GM12891 (cell line): Measurements from ENCODE around the gene MEF2C.

Source experiments
- PAX5 ChIP-seq: IDR thresholded peaks from 2 replicates; pipeline ENCODE4 v1.6.1; 2011; ENCODE audit warnings: low read length, moderate library complexity, mild to moderate bottlenecking; ENCODE audit not compliant: insufficient read depth, severe bottlenecking
- POLR2A ChIP-seq: IDR thresholded peaks from 2 replicates; pipeline ENCODE4 v1.6.1; 2011; ENCODE audit warnings: low read depth, low read length, control low read depth
- POLR2AphosphoS5 ChIP-seq: IDR thresholded peaks from 2 replicates; pipeline ENCODE4 v1.6.1; 2011; ENCODE audit warnings: low read depth, low read length, control low read depth
- SPI1 ChIP-seq: IDR thresholded peaks from 2 replicates; pipeline ENCODE4 v1.6.1; 2011; ENCODE audit warnings: low read depth, low read length, control low read depth
- TAF1 ChIP-seq: IDR thresholded peaks from 2 replicates; pipeline ENCODE4 v1.6.1; 2011; ENCODE audit warnings: low read depth, low read length, control low read depth

DNA sequence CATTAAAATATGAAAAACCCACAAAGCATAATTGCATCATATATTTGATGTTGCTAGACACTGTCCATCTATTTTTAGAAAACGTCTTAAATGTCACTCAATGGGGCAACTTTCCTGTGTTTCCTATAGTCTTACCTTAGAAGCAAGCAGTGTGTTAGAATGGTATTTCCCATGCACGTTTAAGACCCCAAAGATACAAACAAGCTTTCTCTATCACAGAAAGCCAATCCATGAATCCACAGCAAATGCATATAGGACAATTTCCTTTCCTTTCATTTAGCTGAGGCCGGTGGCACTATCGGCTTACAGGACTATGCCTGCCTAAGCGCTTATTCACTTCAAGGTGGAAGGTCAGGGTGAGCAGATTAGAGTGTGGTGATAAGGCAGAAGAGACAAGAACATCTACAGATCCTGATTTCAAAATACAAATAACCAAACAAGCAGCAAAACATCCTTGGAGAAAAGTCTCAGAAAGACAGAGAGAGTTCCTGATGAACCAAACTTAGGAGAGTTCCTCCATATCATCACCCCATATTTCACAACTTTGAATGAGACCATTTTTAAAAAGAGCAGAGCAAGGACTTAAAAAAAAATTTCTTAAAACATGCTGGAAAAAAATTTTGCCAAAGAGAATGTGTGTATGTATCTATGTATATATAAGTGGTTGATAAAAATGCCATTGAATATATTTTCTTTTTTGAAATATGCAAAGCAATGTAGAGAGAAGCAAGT, 57.2 kb downstream of the MEF2C start:
- TF ChIP-seq TAF1 (no peak), POLR2A (no peak), POLR2AphosphoS5 (no peak), SPI1 (no peak), PAX5 (no peak)
